ENCODE measurements around the gene C5orf58. TPM values are rescaled to one million over a fixed set of nuclear protein-coding genes. Genes with fewer than 3 reads are reported as not detected.

C5orf58 gene
- total and polyA plus RNA-seq, 7 experiments from 2014 or later = 1.6 to 2.0 TPM; not detected in 5

GRCh38 chr5:170206958-170207357 is 25.8 kb upstream of the C5orf58 start:
- Mint-ChIP-seq H3K27me3 (peaks cover 0 to 57% (median 16%) of the 10 kb centered on the region in 5 donors), H3K4me1 (no peaks in the 10 kb centered on the region), H3K36me3 (peaks cover 0 to 4% (median 0%) of the 10 kb centered on the region in 5 donors), H3K4me3 (no peak overlapping the region), H3K27ac (no peak overlapping the region), H3K9me3 (peaks cover 0 to 7% (median 3%) of the 10 kb centered on the region in 11 donors)
- ChIA-PET POLR2A (no interaction called here), CTCF (no interaction called here)
- intact Hi-C loops (cut with micrococcal nuclease) = no loop called here
- Histone ChIP-seq H3K9me3 (ENCODE audit: control insufficient read depth in 2 of 3, low read length in 3 of 3) (no peaks in the 10 kb centered on the region), H3K4me3 (ENCODE audit: low read length) (no peak overlapping the region), H3K4me1 (ENCODE audit: control insufficient read depth in 2 of 2, insufficient read depth in 2 of 2, low read length in 2 of 2) (no peaks in the 10 kb centered on the region), H3K36me3 (ENCODE audit: control insufficient read depth in 2 of 3, insufficient read depth in 3 of 3, low read length in 3 of 3) (no peaks in the 10 kb centered on the region), H3K27ac (ENCODE audit: low read depth, low read length) (no peak overlapping the region), H3K27me3 (ENCODE audit: control insufficient read depth in 2 of 2, insufficient read depth in 2 of 2, low read length in 2 of 2) (no peaks in the 10 kb centered on the region)
- no peak for DNase-seq
- no peak for ATAC-seq

- intact Hi-C loops (cut with micrococcal nuclease) = no loop called here
- Mint-ChIP-seq H3K9me3 (peaks cover 0 to 10% (median 3%) of the 10 kb centered on the region in 11 donors), H3K4me3 (no peak overlapping the region), H3K36me3 (peaks cover 0 to 4% (median 0%) of the 10 kb centered on the region in 5 donors), H3K4me1 (no peaks in the 10 kb centered on the region), H3K27ac (no peak overlapping the region), H3K27me3 (peaks cover 0 to 63% (median 11%) of the 10 kb centered on the region in 5 donors)
- Histone ChIP-seq H3K9me3 (ENCODE audit: control insufficient read depth in 2 of 3, low read length in 3 of 3) (no peaks in the 10 kb centered on the region), H3K4me3 (ENCODE audit: low read length) (no peak overlapping the region), H3K27me3 (ENCODE audit: control insufficient read depth in 2 of 2, insufficient read depth in 2 of 2, low read length in 2 of 2) (no peaks in the 10 kb centered on the region), H3K36me3 (ENCODE audit: control insufficient read depth in 2 of 3, insufficient read depth in 3 of 3, low read length in 3 of 3) (no peaks in the 10 kb centered on the region), H3K27ac (ENCODE audit: low read depth, low read length) (no peak overlapping the region), H3K4me1 (ENCODE audit: control insufficient read depth in 2 of 2, insufficient read depth in 2 of 2, low read length in 2 of 2) (no peaks in the 10 kb centered on the region)
- ATAC-seq = no peak
- POLR2A ChIA-PET = no interaction called here
- DNase-seq = no peak
- CTCF ChIA-PET = no interaction called here
Observed at GRCh38 chr5:170211575-170212334, 21.0 kb upstream of the C5orf58 start.

- Histone ChIP-seq H3K27me3 (ENCODE audit: control insufficient read depth in 2 of 2, insufficient read depth in 2 of 2, low read length in 2 of 2) (no peaks in the 10 kb centered on the region), H3K36me3 (ENCODE audit: control insufficient read depth in 2 of 3, insufficient read depth in 3 of 3, low read length in 3 of 3) (no peaks in the 10 kb centered on the region), H3K4me1 (ENCODE audit: control insufficient read depth in 2 of 2, insufficient read depth in 2 of 2, low read length in 2 of 2) (no peaks in the 10 kb centered on the region), H3K9me3 (ENCODE audit: control insufficient read depth in 2 of 3, low read length in 3 of 3) (no peaks in the 10 kb centered on the region), H3K4me3 (ENCODE audit: low read length) (no peak overlapping the region), H3K27ac (ENCODE audit: low read depth, low read length) (no peak overlapping the region)
- H3K9me3 Mint-ChIP-seq = peaks cover 0 to 3% (median 0%) of the 10 kb centered on the region in 11 donors
- intact Hi-C loops (cut with micrococcal nuclease) = loop anchor here in 1 of 2 donors (1.0 kb wide), 1 partner anchor 116 kb away; no protein-coding TSS in a partner anchor
- peak in 1 of 9 donors; percentile 26 for DNase-seq
- H3K27me3 Mint-ChIP-seq = peaks cover 0 to 34% (median 0%) of the 10 kb centered on the region in 5 donors
- H3K4me3 Mint-ChIP-seq = no peak overlapping the region
- no peaks in the 10 kb centered on the region for H3K4me1 Mint-ChIP-seq
- H3K27ac Mint-ChIP-seq = no peak overlapping the region
- H3K36me3 Mint-ChIP-seq = no peaks in the 10 kb centered on the region
- CTCF ChIA-PET = interaction anchor here (1.1 to 1.4 kb wide), 2 partner anchors 75 to 155 kb away, joined by 3 read pairs; no protein-coding TSS in a partner anchor
- POLR2A ChIA-PET = no interaction called here
- no peak for ATAC-seq
Observed at GRCh38 chr5:170216257-170216864, 16.4 kb upstream of the C5orf58 start.

GRCh38 chr5:170217831-170218230 is 15.0 kb upstream of the C5orf58 start:
- peaks cover 0 to 3% (median 0%) of the 10 kb centered on the region in 11 donors for H3K9me3 Mint-ChIP-seq
- no peaks in the 10 kb centered on the region for H3K36me3 ChIP-seq (ENCODE audit: control insufficient read depth in 2 of 3, insufficient read depth in 3 of 3, low read length in 3 of 3)
- no peak for DNase-seq
- no peak overlapping the region for H3K4me3 ChIP-seq (ENCODE audit: low read length)
- H3K27me3 ChIP-seq (ENCODE audit: control insufficient read depth in 2 of 2, insufficient read depth in 2 of 2, low read length in 2 of 2) = no peaks in the 10 kb centered on the region
- CTCF ChIA-PET = interaction anchor here (0.9 to 1.4 kb wide), 3 partner anchors 8 to 154 kb away, joined by 3 to 4 read pairs (median 3); no protein-coding TSS in a partner anchor
- intact Hi-C loops (cut with micrococcal nuclease) = no loop called here
- peaks cover 0 to 20% (median 0%) of the 10 kb centered on the region in 5 donors for H3K27me3 Mint-ChIP-seq
- ATAC-seq = no peak
- no peak overlapping the region for H3K4me3 Mint-ChIP-seq
- no peaks in the 10 kb centered on the region for H3K9me3 ChIP-seq (ENCODE audit: control insufficient read depth in 2 of 3, low read length in 3 of 3)
- H3K36me3 Mint-ChIP-seq = no peaks in the 10 kb centered on the region
- no peaks in the 10 kb centered on the region for H3K4me1 ChIP-seq (ENCODE audit: control insufficient read depth in 2 of 2, insufficient read depth in 2 of 2, low read length in 2 of 2)
- no peak overlapping the region for H3K27ac Mint-ChIP-seq
- H3K4me1 Mint-ChIP-seq = no peaks in the 10 kb centered on the region
- POLR2A ChIA-PET = no interaction called here
- H3K27ac ChIP-seq (ENCODE audit: low read depth, low read length) = no peak overlapping the region

- H3K36me3 ChIP-seq (ENCODE audit: control insufficient read depth in 2 of 3, insufficient read depth in 3 of 3, low read length in 3 of 3) = no peaks in the 10 kb centered on the region
- DNase-seq = no peak
- H3K4me1 Mint-ChIP-seq = no peaks in the 10 kb centered on the region
- H3K36me3 Mint-ChIP-seq = no peaks in the 10 kb centered on the region
- H3K27me3 ChIP-seq (ENCODE audit: control insufficient read depth in 2 of 2, insufficient read depth in 2 of 2, low read length in 2 of 2) = no peaks in the 10 kb centered on the region
- intact Hi-C loops (cut with micrococcal nuclease) = no loop called here
- H3K27me3 Mint-ChIP-seq = peaks cover 0 to 15% (median 0%) of the 10 kb centered on the region in 5 donors
- no peak overlapping the region for H3K4me3 Mint-ChIP-seq
- no peak overlapping the region for H3K27ac Mint-ChIP-seq
- ChIA-PET POLR2A (no interaction called here), CTCF (interaction anchor here (1.5 kb wide), 1 partner anchor 215 kb away, joined by 3 read pairs; no protein-coding TSS in a partner anchor)
- no peak overlapping the region for H3K4me3 ChIP-seq (ENCODE audit: low read length)
- peaks cover 0 to 3% (median 0%) of the 10 kb centered on the region in 11 donors for H3K9me3 Mint-ChIP-seq
- no peak overlapping the region for H3K27ac ChIP-seq (ENCODE audit: low read depth, low read length)
- no peak for ATAC-seq
- H3K9me3 ChIP-seq (ENCODE audit: control insufficient read depth in 2 of 3, low read length in 3 of 3) = no peaks in the 10 kb centered on the region
- H3K4me1 ChIP-seq (ENCODE audit: control insufficient read depth in 2 of 2, insufficient read depth in 2 of 2, low read length in 2 of 2) = no peaks in the 10 kb centered on the region
Observed at GRCh38 chr5:170218726-170219125, 14.1 kb upstream of the C5orf58 start.

GRCh38 chr5:170219615-170220014 is 13.2 kb upstream of the C5orf58 start:
- Mint-ChIP-seq H3K36me3 (no peaks in the 10 kb centered on the region), H3K27me3 (peaks cover 0 to 10% (median 0%) of the 10 kb centered on the region in 5 donors), H3K9me3 (no peaks in the 10 kb centered on the region), H3K4me3 (no peak overlapping the region), H3K4me1 (no peaks in the 10 kb centered on the region), H3K27ac (no peak overlapping the region)
- H3K27ac ChIP-seq (ENCODE audit: low read depth, low read length) = no peak overlapping the region
- no peaks in the 10 kb centered on the region for H3K36me3 ChIP-seq (ENCODE audit: control insufficient read depth in 2 of 3, insufficient read depth in 3 of 3, low read length in 3 of 3)
- POLR2A ChIA-PET = no interaction called here
- H3K9me3 ChIP-seq (ENCODE audit: control insufficient read depth in 2 of 3, low read length in 3 of 3) = no peaks in the 10 kb centered on the region
- ATAC-seq (no peak), DNase-seq (no peak)
- no peaks in the 10 kb centered on the region for H3K4me1 ChIP-seq (ENCODE audit: control insufficient read depth in 2 of 2, insufficient read depth in 2 of 2, low read length in 2 of 2)
- H3K4me3 ChIP-seq (ENCODE audit: low read length) = no peak overlapping the region
- CTCF ChIA-PET = interaction anchor here (1.5 to 11.4 kb wide), 2 partner anchors 120 to 214 kb away, joined by 3 to 177 read pairs; no protein-coding TSS in a partner anchor
- no peaks in the 10 kb centered on the region for H3K27me3 ChIP-seq (ENCODE audit: control insufficient read depth in 2 of 2, insufficient read depth in 2 of 2, low read length in 2 of 2)
- intact Hi-C loops (cut with micrococcal nuclease) = no loop called here

Measured in naive thymus-derived CD4-positive, alpha-beta T cell (primary cell).